ENCODE results near the gene DECR2.

DNA sequence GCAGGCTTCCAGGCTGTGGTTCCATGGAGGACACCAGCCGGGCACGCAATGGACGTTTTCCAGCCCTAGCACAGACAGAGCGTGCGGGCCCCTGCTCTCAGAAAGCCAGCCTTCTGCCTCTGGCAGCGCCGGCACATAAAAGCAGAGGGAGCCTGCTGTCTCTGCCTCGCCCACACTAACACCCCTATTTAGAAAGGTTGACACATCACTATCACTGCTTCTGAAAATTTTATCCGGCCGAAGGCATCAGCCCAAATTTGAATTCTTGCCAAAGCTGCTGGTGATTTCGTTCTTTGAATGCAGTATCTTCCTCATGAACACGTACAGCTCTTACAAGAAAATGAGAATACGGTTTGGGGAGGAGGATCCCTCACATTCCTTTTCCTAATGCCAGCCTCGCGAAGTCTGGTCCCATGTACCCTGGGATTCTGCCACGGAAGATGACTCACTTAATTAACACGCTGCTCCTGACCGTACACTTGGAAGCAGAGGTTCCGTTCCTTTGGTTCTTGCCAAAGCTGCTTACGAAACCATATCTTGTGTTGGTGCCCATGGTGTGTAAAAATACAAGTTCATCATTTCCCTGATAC lies 22.4 kb downstream of the DECR2 start:
- TF ChIP-seq, protein P1, sequence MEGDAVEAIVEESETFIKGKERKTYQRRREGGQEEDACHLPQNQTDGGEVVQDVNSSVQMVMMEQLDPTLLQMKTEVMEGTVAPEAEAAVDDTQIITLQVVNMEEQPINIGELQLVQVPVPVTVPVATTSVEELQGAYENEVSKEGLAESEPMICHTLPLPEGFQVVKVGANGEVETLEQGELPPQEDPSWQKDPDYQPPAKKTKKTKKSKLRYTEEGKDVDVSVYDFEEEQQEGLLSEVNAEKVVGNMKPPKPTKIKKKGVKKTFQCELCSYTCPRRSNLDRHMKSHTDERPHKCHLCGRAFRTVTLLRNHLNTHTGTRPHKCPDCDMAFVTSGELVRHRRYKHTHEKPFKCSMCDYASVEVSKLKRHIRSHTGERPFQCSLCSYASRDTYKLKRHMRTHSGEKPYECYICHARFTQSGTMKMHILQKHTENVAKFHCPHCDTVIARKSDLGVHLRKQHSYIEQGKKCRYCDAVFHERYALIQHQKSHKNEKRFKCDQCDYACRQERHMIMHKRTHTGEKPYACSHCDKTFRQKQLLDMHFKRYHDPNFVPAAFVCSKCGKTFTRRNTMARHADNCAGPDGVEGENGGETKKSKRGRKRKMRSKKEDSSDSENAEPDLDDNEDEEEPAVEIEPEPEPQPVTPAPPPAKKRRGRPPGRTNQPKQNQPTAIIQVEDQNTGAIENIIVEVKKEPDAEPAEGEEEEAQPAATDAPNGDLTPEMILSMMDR (conservative IDR thresholded peaks at IDR 0.05 in 1 of 2, IDR thresholded peaks at IDR 0.05 in 1 of 2; ENCODE audit: low read depth in 1 of 2, low read length in 2 of 2): no peak
- TF ChIP-seq EZH2 (IDR thresholded peaks at IDR 0.05; ENCODE audit: low read length, missing control alignments): no peak
